GM18505 (cell line): Measurements from ENCODE around the gene SCIN.

ENCODE experiments used
- ATAC-seq: cut with Tn5 transposase; IDR thresholded peaks from one replicate; pipeline ENCODE4 v1.9.1; 2021; ENCODE audit not compliant: unreplicated experiment
- POLR2A ChIP-seq: IDR thresholded peaks from 4 replicates; pipeline ENCODE4 v1.6.1; 2011; ENCODE audit warnings: borderline replicate concordance; ENCODE audit not compliant: insufficient read depth, insufficient read length; ENCODE audit errors: extremely low read depth

Gene SCIN

GRCh38 chr7:12582362-12582761 lies 11.8 kb downstream of the SCIN start:
- no peak for TF ChIP-seq POLR2A
- ATAC-seq, result no peak

- no peak for ATAC-seq
These were observed 12.7 kb downstream of the SCIN start for GRCh38 chr7:12583176-12583575.

GRCh38 chr7:12583922-12584321 lies 13.4 kb downstream of the SCIN start:
- no peak for TF ChIP-seq POLR2A
- ATAC-seq, result no peak

More at GRCh38 chr7:12583176-12583575, 12.7 kb downstream of the SCIN start:
- TF ChIP-seq POLR2A, result no peak

GRCh38 chr7:12584930-12585329 lies 14.4 kb downstream of the SCIN start:
- no peak for TF ChIP-seq POLR2A
- ATAC-seq, result peak; percentile 98

- no peak for TF ChIP-seq POLR2A
- no peak for ATAC-seq
These were observed 15.8 kb downstream of the SCIN start for GRCh38 chr7:12586271-12586670.

DNA sequence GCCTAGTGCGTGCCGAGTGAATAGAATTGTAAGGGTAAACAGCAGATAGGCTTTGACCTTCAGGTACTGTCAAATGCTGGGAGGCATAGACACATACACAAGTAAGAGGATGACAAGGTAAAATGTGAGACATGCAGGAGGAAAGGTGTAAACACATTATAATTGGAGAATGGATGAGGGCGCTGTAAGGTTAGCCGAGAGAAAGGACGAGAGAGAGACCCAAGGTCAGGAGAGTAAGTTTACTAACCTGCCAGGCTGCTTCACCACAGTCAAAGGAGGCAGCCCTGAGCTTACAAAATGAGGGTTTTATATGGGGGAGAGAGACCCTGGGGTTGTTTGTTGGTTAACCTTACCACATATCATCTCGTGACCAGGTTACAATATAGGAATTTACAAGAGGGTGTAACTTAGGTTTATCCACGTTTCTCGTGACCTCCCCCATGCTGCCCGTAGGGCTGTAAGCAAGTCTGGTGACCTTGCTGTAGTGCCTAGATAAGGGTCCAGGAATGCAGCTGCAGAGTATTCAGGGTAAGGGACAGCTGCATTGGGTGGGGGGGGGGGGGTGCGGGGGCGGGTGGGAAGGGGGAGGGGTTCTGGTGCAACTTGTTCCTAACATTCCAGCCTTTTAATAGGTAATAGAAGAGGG lies 17.9 kb downstream of the SCIN start:
- no peak for ATAC-seq
- TF ChIP-seq POLR2A, result no peak

- no peak for ATAC-seq
- no peak for TF ChIP-seq POLR2A
These were observed 20.0 kb downstream of the SCIN start for GRCh38 chr7:12590559-12590958.

GRCh38 chr7:12594122-12594897 lies 23.8 kb downstream of the SCIN start:
- ATAC-seq, result no peak
- no peak for TF ChIP-seq POLR2A

DNA sequence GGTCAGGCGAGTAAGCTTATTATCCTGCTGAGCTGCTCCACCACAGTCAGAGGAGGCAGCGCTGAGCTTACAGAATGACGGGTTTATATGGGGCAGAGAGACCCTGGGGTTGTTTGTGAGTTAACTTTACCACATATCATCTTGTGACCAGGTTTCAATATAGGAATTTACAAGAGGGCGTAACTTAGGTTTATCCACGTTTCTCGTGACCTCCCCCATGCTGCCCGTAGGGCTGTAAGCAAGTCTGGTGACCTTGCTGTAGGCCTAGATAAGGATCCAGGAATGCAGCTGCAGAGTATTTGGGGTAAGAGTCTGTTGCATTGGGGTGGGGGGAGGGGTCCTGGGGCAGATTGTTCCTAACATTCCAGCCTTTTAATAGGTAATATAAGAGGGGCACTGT lies 24.6 kb downstream of the SCIN start:
- no peak for ATAC-seq

DNA sequence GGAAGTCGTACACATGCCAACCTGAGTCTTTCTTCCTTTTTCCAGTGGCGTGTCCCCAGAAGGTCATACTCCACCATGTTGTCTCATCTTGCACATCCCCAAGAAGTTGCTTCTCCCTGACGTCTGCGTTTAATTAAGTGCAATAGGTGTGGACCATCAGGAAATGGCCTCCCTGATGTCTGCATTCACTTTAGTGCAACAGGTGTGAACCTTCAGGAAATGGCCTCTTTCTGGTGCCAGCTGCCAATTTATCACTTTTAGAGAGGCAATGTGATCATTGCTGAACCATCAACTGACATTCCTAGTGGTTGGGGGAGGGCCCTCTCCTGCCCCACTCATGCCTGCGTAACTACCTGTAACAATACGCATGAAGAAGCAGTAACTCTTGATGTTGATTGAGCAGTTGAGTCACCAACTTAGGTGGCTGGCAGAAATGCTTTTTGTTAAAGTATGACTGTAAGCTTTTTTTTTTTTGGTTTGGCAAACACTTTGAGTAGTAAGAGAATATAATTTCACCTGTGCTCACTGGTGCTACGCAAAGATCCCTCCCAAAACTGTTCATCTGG lies 25.8 kb downstream of the SCIN start:
- no peak for TF ChIP-seq POLR2A
- ATAC-seq, result no peak

More for the DNA sequence above, 24.6 kb downstream of the SCIN start:
- no peak for TF ChIP-seq POLR2A

- no peak for TF ChIP-seq POLR2A
- ATAC-seq, result peak; percentile 96
These were observed 30.9 kb downstream of the SCIN start for GRCh38 chr7:12601302-12601869.

- no peak for TF ChIP-seq POLR2A
- no peak for ATAC-seq
These were observed 36.6 kb downstream of the SCIN start for GRCh38 chr7:12607134-12607533.

- no peak for TF ChIP-seq POLR2A
- no peak for ATAC-seq
These were observed 39.0 kb downstream of the SCIN start for GRCh38 chr7:12609561-12609960.
